Right hindlimb (tissue), 1 donor: Measurements from ENCODE around the gene STRN.
"Not testable (repeated sequence)": the region's sequence is repeated elsewhere in the genome, so short reads cannot be mapped to it uniquely, and the experiment has no call there.

Experiments
- DNase-seq: peaks from one replicate; pipeline ENCODE4 v3.0.0-alpha.2; 2018

Gene STRN

GRCh38 chr2:36963734-36964133, 2.6 kb downstream of the STRN start:
- DNase-seq = no peak

GRCh38 chr2:36963106-36963505, 3.2 kb downstream of the STRN start:
- no peak for DNase-seq

GRCh38 chr2:36960773-36961172, 5.6 kb downstream of the STRN start:
- no peak for DNase-seq

- no peak for DNase-seq
These were observed 6.2 kb downstream of the STRN start for GRCh38 chr2:36960005-36960675.

- no peak for DNase-seq
These were observed 11.2 kb downstream of the STRN start for GRCh38 chr2:36954977-36955607.

GRCh38 chr2:36952748-36953197, 13.6 kb downstream of the STRN start:
- no peak for DNase-seq

GRCh38 chr2:36951574-36951973, 14.8 kb downstream of the STRN start:
- no peak for DNase-seq

GRCh38 chr2:36951027-36951518, 15.3 kb downstream of the STRN start:
- no peak for DNase-seq

GRCh38 chr2:36949845-36950244, 16.5 kb downstream of the STRN start:
- DNase-seq = no peak

- DNase-seq = not testable (repeated sequence)
These were observed 21.1 kb downstream of the STRN start for GRCh38 chr2:36945240-36945639.

- no peak for DNase-seq
These were observed 24.5 kb downstream of the STRN start for GRCh38 chr2:36941867-36942266.

- not testable (repeated sequence) for DNase-seq
These were observed 29.8 kb downstream of the STRN start for GRCh38 chr2:36936526-36936925.

- DNase-seq = not testable (repeated sequence)
These were observed 34.6 kb downstream of the STRN start for GRCh38 chr2:36931688-36932087.

- not testable (repeated sequence) for DNase-seq
These were observed 35.4 kb downstream of the STRN start for GRCh38 chr2:36930787-36931410.

GRCh38 chr2:36926175-36927132, 39.9 kb downstream of the STRN start:
- not testable (repeated sequence) for DNase-seq

- DNase-seq = not testable (repeated sequence)
These were observed 43.7 kb downstream of the STRN start for GRCh38 chr2:36922629-36923028.

GRCh38 chr2:36921984-36922383, 44.4 kb downstream of the STRN start:
- no peak for DNase-seq

GRCh38 chr2:36919041-36919837, 47.1 kb downstream of the STRN start:
- no peak for DNase-seq

GRCh38 chr2:36918307-36918706, 48.0 kb downstream of the STRN start:
- no peak for DNase-seq

GRCh38 chr2:36915627-36916026, 50.7 kb downstream of the STRN start:
- no peak for DNase-seq

- no peak for DNase-seq
These were observed 53.6 kb downstream of the STRN start for GRCh38 chr2:36912695-36913094.

GRCh38 chr2:36911012-36911411, 55.3 kb downstream of the STRN start:
- DNase-seq = no peak
